ENCODE results near the gene RAB8A. TPM values are rescaled to one million over a fixed set of nuclear protein-coding genes. Genes with fewer than 3 reads are reported as not detected.

RAB8A gene
- total RNA-seq, 1 experiment from 2014 or later = 74.0 TPM

- ATAC-seq = no peak
- Mint-ChIP-seq H3K36me3 (no peaks in the 10 kb centered on the region), H3K4me1 (no peaks in the 10 kb centered on the region), H3K9me3 (no peaks in the 10 kb centered on the region), H3K27me3 (ENCODE audit: low read depth) (peaks cover 3% of the 10 kb centered on the region), H3K4me3 (no peak overlapping the region), H3K27ac (no peak overlapping the region)
- CTCF ChIA-PET = no interaction called here
- TF ChIP-seq ATF1 (CRISPR knock-in tag; IDR thresholded peaks at IDR 0.05) = no peak
- TF ChIP-seq, protein P1, sequence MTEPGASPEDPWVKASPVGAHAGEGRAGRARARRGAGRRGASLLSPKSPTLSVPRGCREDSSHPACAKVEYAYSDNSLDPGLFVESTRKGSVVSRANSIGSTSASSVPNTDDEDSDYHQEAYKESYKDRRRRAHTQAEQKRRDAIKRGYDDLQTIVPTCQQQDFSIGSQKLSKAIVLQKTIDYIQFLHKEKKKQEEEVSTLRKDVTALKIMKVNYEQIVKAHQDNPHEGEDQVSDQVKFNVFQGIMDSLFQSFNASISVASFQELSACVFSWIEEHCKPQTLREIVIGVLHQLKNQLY (CRISPR knock-in tag; IDR thresholded peaks at IDR 0.05) = no peak
- TF ChIP-seq ZMAT4 (CRISPR knock-in tag; IDR thresholded peaks at IDR 0.05) = no peak
- no peak for TF ChIP-seq NR1H2 (CRISPR knock-in tag; IDR thresholded peaks at IDR 0.05)
- no peak for TF ChIP-seq ZNF263 (CRISPR knock-in tag; IDR thresholded peaks at IDR 0.05; ENCODE audit: low read depth)
- TF ChIP-seq ZBTB43 (CRISPR knock-in tag; IDR thresholded peaks at IDR 0.05) = no peak
- TF ChIP-seq ZBTB21 (CRISPR knock-in tag; IDR thresholded peaks at IDR 0.05; ENCODE audit: borderline replicate concordance) = no peak
- no peak for TF ChIP-seq ESRRA (CRISPR knock-in tag; IDR thresholded peaks at IDR 0.05; ENCODE audit: borderline replicate concordance)
- no peak for TF ChIP-seq SOX15 (CRISPR knock-in tag; IDR thresholded peaks at IDR 0.05)
- TF ChIP-seq SMAD4 (CRISPR knock-in tag; IDR thresholded peaks at IDR 0.05) = no peak
- TF ChIP-seq, protein P2, sequence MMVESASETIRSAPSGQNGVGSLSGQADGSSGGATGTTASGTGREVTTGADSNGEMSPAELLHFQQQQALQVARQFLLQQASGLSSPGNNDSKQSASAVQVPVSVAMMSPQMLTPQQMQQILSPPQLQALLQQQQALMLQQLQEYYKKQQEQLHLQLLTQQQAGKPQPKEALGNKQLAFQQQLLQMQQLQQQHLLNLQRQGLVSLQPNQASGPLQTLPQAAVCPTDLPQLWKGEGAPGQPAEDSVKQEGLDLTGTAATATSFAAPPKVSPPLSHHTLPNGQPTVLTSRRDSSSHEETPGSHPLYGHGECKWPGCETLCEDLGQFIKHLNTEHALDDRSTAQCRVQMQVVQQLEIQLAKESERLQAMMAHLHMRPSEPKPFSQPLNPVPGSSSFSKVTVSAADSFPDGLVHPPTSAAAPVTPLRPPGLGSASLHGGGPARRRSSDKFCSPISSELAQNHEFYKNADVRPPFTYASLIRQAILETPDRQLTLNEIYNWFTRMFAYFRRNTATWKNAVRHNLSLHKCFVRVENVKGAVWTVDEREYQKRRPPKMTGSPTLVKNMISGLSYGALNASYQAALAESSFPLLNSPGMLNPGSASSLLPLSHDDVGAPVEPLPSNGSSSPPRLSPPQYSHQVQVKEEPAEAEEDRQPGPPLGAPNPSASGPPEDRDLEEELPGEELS (CRISPR knock-in tag; IDR thresholded peaks at IDR 0.05) = no peak
- TF ChIP-seq, protein P3, sequence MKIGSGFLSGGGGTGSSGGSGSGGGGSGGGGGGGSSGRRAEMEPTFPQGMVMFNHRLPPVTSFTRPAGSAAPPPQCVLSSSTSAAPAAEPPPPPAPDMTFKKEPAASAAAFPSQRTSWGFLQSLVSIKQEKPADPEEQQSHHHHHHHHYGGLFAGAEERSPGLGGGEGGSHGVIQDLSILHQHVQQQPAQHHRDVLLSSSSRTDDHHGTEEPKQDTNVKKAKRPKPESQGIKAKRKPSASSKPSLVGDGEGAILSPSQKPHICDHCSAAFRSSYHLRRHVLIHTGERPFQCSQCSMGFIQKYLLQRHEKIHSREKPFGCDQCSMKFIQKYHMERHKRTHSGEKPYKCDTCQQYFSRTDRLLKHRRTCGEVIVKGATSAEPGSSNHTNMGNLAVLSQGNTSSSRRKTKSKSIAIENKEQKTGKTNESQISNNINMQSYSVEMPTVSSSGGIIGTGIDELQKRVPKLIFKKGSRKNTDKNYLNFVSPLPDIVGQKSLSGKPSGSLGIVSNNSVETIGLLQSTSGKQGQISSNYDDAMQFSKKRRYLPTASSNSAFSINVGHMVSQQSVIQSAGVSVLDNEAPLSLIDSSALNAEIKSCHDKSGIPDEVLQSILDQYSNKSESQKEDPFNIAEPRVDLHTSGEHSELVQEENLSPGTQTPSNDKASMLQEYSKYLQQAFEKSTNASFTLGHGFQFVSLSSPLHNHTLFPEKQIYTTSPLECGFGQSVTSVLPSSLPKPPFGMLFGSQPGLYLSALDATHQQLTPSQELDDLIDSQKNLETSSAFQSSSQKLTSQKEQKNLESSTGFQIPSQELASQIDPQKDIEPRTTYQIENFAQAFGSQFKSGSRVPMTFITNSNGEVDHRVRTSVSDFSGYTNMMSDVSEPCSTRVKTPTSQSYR (CRISPR knock-in tag; IDR thresholded peaks at IDR 0.05) = no peak
- TF ChIP-seq USF1 (CRISPR knock-in tag; IDR thresholded peaks at IDR 0.05) = no peak
- TF ChIP-seq ELF4 (CRISPR knock-in tag; IDR thresholded peaks at IDR 0.05; ENCODE audit: low read depth) = no peak
- TF ChIP-seq E2F5 (CRISPR knock-in tag; IDR thresholded peaks at IDR 0.05) = no peak
- no peak for TF ChIP-seq NFYB (CRISPR knock-in tag; conservative IDR thresholded peaks at IDR 0.05; ENCODE audit: low read depth)
- TF ChIP-seq GTF2I (CRISPR knock-in tag; conservative IDR thresholded peaks at IDR 0.05) = no peak
- no peak for TF ChIP-seq FOXP1 (CRISPR knock-in tag; IDR thresholded peaks at IDR 0.05; ENCODE audit: borderline replicate concordance)
- TF ChIP-seq SP1 (CRISPR knock-in tag; conservative IDR thresholded peaks at IDR 0.05) = no peak
- DNase-seq (ENCODE audit: low spot score) = no peak
- POLR2A ChIA-PET = no interaction called here
These were observed 54.7 kb downstream of the RAB8A start for GRCh38 chr19:16166417-16166816.

All from WTC11 (cell line).